HL-60 (cell line): ENCODE results near the gene KHDC1.
"Not testable (repeated sequence)": the region's sequence is repeated elsewhere in the genome, so short reads cannot be mapped to it uniquely, and the experiment has no call there.

Experiments
- DNase-seq, 2 experiments: peaks; one replicate each; pipeline ENCODE4 v3.0.0-alpha.2; 2010 to 2020; ENCODE audit warnings: low read depth in 1 of 2, low spot score in 1 of 2
- H3K27ac ChIP-seq: fragments of 250-450 bp; sonication (Bioruptor Pico); replicated peaks from 2 replicates; pipeline ENCODE4 v1.5.1; 2020; ENCODE audit warnings: mild to moderate bottlenecking, moderate library complexity
- H3K27me3 ChIP-seq: fragments of 250-450 bp; sonication (Bioruptor Pico); 2 replicates; pipeline ENCODE4 v1.5.1; 2021; ENCODE audit warnings: mild to moderate bottlenecking, moderate library complexity; ENCODE audit not compliant: insufficient read depth, poor library complexity, severe bottlenecking
- H3K4me3 ChIP-seq: replicated peaks from 2 replicates; pipeline ENCODE4 v1.5.1; 2011; ENCODE audit warnings: mild to moderate bottlenecking, control low read depth, low read length; ENCODE audit not compliant: insufficient read depth
- CTCF ChIP-seq: IDR thresholded peaks from one replicate; pipeline ENCODE4 v1.5.1; 2011; ENCODE audit warnings: low read length, control low read depth, inconsistent platforms; ENCODE audit not compliant: insufficient read depth
- GABPA ChIP-seq: IDR thresholded peaks from 2 replicates; pipeline ENCODE4 v1.6.1; 2012; ENCODE audit warnings: low read depth
- POLR2AphosphoS5 ChIP-seq: IDR thresholded peaks from 2 replicates; pipeline ENCODE4 v1.6.1; 2012; ENCODE audit warnings: low read depth
- REST ChIP-seq: IDR thresholded peaks from 2 replicates; pipeline ENCODE4 v1.6.1; 2012; ENCODE audit warnings: low read depth; ENCODE audit not compliant: insufficient replicate concordance
- SPI1 ChIP-seq: IDR thresholded peaks from 2 replicates; pipeline ENCODE4 v1.6.1; 2012; ENCODE audit warnings: low read depth, mild to moderate bottlenecking, borderline replicate concordance

KHDC1 gene

GRCh38 chr6:73282871-73283270 is 19.9 kb upstream of the KHDC1 start:
- no peak overlapping the region for H3K4me3 ChIP-seq
- no peaks in the 10 kb centered on the region for H3K27me3 ChIP-seq
- H3K27ac ChIP-seq: no peak overlapping the region
- DNase-seq: no peak
- TF ChIP-seq POLR2AphosphoS5: no peak
- no peak for TF ChIP-seq GABPA
- no peak for TF ChIP-seq CTCF
- no peak for TF ChIP-seq SPI1
- TF ChIP-seq REST: no peak

- not testable (repeated sequence) for H3K4me3 ChIP-seq, H3K27ac ChIP-seq
Measured at GRCh38 chr6:73281684-73282083, 18.7 kb upstream of the KHDC1 start.

GRCh38 chr6:73269296-73269695 is 6.3 kb upstream of the KHDC1 start:
- H3K27me3 ChIP-seq, DNase-seq, H3K27ac ChIP-seq, H3K4me3 ChIP-seq: not testable (repeated sequence)

More at GRCh38 chr6:73281684-73282083, 18.7 kb upstream of the KHDC1 start:
- not testable (repeated sequence) for H3K27me3 ChIP-seq, DNase-seq

GRCh38 chr6:73268896-73269295 is 5.9 kb upstream of the KHDC1 start:
- not testable (repeated sequence) for H3K27ac ChIP-seq, H3K4me3 ChIP-seq, H3K27me3 ChIP-seq, DNase-seq

GRCh38 chr6:73264446-73264845 is 1.4 kb upstream of the KHDC1 start:
- Histone ChIP-seq H3K27me3 (no peaks in the 10 kb centered on the region), H3K27ac (no peak overlapping the region), H3K4me3 (no peak overlapping the region)
- no peak for TF ChIP-seq GABPA
- no peak for DNase-seq

GRCh38 chr6:73263570-73263909 is 544 bp upstream of the KHDC1 start:
- no peak for DNase-seq
- no peaks in the 10 kb centered on the region for H3K27me3 ChIP-seq
- H3K4me3 ChIP-seq: peak overlapping the region; percentile 60
- no peak overlapping the region for H3K27ac ChIP-seq
- no peak for TF ChIP-seq GABPA
- TF ChIP-seq CTCF: no peak
- TF ChIP-seq REST: no peak
- TF ChIP-seq SPI1: no peak
- TF ChIP-seq POLR2AphosphoS5: no peak
